Measurements from ENCODE around the gene TXNRD1.

TXNRD1 gene

GRCh38 chr12:104337030-104337558, 121.5 kb downstream of the TXNRD1 start:
- TF ChIP-seq ZNF302 (tag by site-specific recombination; IDR thresholded peaks at IDR 0.05; ENCODE audit: low read depth) (no peak), ZNF677 (tag by site-specific recombination; IDR thresholded peaks at IDR 0.05) (no peak), ZNF311 (tag by site-specific recombination; IDR thresholded peaks at IDR 0.05; ENCODE audit: borderline replicate concordance) (no peak), ZNF148 (tag by site-specific recombination; IDR thresholded peaks at IDR 0.05; ENCODE audit: borderline replicate concordance) (no peak), HOXC10 (CRISPR knock-in tag; IDR thresholded peaks at IDR 0.05) (no peak), ZNF266 (tag by site-specific recombination; IDR thresholded peaks at IDR 0.05; ENCODE audit: low read depth) (no peak), YY2 (tag by site-specific recombination; IDR thresholded peaks at IDR 0.05) (no peak), ZNF664 (tag by site-specific recombination; IDR thresholded peaks at IDR 0.05) (no peak), ZBTB6 (tag by site-specific recombination; IDR thresholded peaks at IDR 0.05) (no peak), ZNF843 (tag by site-specific recombination; IDR thresholded peaks at IDR 0.05) (no peak), HOXD13 (CRISPR knock-in tag; IDR thresholded peaks at IDR 0.05; ENCODE audit: borderline replicate concordance) (no peak), ZNF629 (tag by site-specific recombination; IDR thresholded peaks at IDR 0.05) (no peak), ZNF747 (tag by site-specific recombination; IDR thresholded peaks at IDR 0.05) (no peak), ZNF184 (tag by site-specific recombination; IDR thresholded peaks at IDR 0.05) (no peak), ZNF658 (tag by site-specific recombination; IDR thresholded peaks at IDR 0.05) (no peak), ZSCAN5A (tag by site-specific recombination; IDR thresholded peaks at IDR 0.05) (no peak), ZNF174 (tag by site-specific recombination; IDR thresholded peaks at IDR 0.05) (no peak)
- ChIA-PET CTCF (no interaction called here), POLR2A (no interaction called here)
- no peak overlapping the region for H3K27ac ChIP-seq (ENCODE audit: extremely low read depth, low read depth, low read length)
- H3K4me1 ChIP-seq (ENCODE audit: control insufficient read depth, insufficient read depth, low read length), result no peaks in the 10 kb centered on the region
- no peaks in the 10 kb centered on the region for H3K9me3 ChIP-seq (ENCODE audit: control insufficient read depth, insufficient read depth, low read depth, low read length)
- H3K36me3 ChIP-seq (ENCODE audit: control insufficient read depth in 2 of 2, insufficient read depth in 1 of 2, low read length in 2 of 2), result peaks cover 40 to 75% of the 10 kb centered on the region in 2 experiments
- no peak overlapping the region for H3K4me3 ChIP-seq (ENCODE audit: low read depth, low read length)

- Histone ChIP-seq H3K4me3 (ENCODE audit: low read depth, low read length) (no peak overlapping the region), H3K36me3 (ENCODE audit: control insufficient read depth in 2 of 2, insufficient read depth in 1 of 2, low read length in 2 of 2) (peaks cover 28 to 72% of the 10 kb centered on the region in 2 experiments), H3K27ac (ENCODE audit: extremely low read depth, low read depth, low read length) (no peak overlapping the region), H3K9me3 (ENCODE audit: control insufficient read depth, insufficient read depth, low read depth, low read length) (no peaks in the 10 kb centered on the region), H3K4me1 (ENCODE audit: control insufficient read depth, insufficient read depth, low read length) (no peaks in the 10 kb centered on the region)
- POLR2A ChIA-PET, result no interaction called here
- CTCF ChIA-PET, result interaction anchor here (0.7 to 1.4 kb wide), 3 partner anchors 10 to 47 kb away, joined by 3 read pairs; no protein-coding TSS in a partner anchor
- TF ChIP-seq ZBTB48 (tag by site-specific recombination; IDR thresholded peaks at IDR 0.05) (no peak), ZNF623 (tag by site-specific recombination; IDR thresholded peaks at IDR 0.05) (no peak), ZNF76 (tag by site-specific recombination; IDR thresholded peaks at IDR 0.05; ENCODE audit: borderline replicate concordance, low read depth) (no peak), ZNF596 (tag by site-specific recombination; IDR thresholded peaks at IDR 0.05) (no peak), MEIS1 (CRISPR knock-in tag; IDR thresholded peaks at IDR 0.05; ENCODE audit: borderline replicate concordance) (no peak), ZNF555 (tag by site-specific recombination; conservative IDR thresholded peaks at IDR 0.05) (no peak), KLF7 (tag by site-specific recombination; IDR thresholded peaks at IDR 0.05; ENCODE audit: borderline replicate concordance) (no peak), ZNF140 (tag by site-specific recombination; IDR thresholded peaks at IDR 0.05) (no peak), ZNF558 (tag by site-specific recombination; IDR thresholded peaks at IDR 0.05) (no peak), SALL2 (tag by site-specific recombination; IDR thresholded peaks at IDR 0.05; ENCODE audit: borderline replicate concordance) (no peak), ZNF211 (tag by site-specific recombination; IDR thresholded peaks at IDR 0.05; ENCODE audit: low read depth) (no peak), ZNF341 (tag by site-specific recombination; IDR thresholded peaks at IDR 0.05; ENCODE audit: low read depth) (no peak), ZNF169 (tag by site-specific recombination; IDR thresholded peaks at IDR 0.05) (no peak), ZNF138 (tag by site-specific recombination; IDR thresholded peaks at IDR 0.05; ENCODE audit: borderline replicate concordance) (no peak), ZNF610 (tag by site-specific recombination; IDR thresholded peaks at IDR 0.05; ENCODE audit: borderline replicate concordance) (no peak)
Observed at GRCh38 chr12:104339663-104340062, 124.1 kb downstream of the TXNRD1 start.
